GM23338 (cell line): ENCODE measurements around the gene FBXW7. TPM values are rescaled to one million over a fixed set of nuclear protein-coding genes. Genes with fewer than 3 reads are reported as not detected.

ENCODE experiments used
- ATAC-seq: fragments of 200-7000 bp; cut with Tn5 transposase; 3 replicates; pipeline ENCODE4 v1.9.1; 2020
- DNase-seq: peaks from one replicate; pipeline ENCODE4 v3.0.0-alpha.2; 2015; ENCODE audit warnings: low spot score
- H2AFZ ChIP-seq: fragments of 200-600 bp; sonication (generic); 2 replicates; pipeline ENCODE4 v1.8.0; 2016; ENCODE audit warnings: antibody characterized with exemption, mild to moderate bottlenecking, moderate library complexity
- H3F3A ChIP-seq: fragments of 200-600 bp; sonication (generic); replicated peaks from 2 replicates; pipeline ENCODE4 v1.8.0; 2017; ENCODE audit warnings: antibody characterized with exemption, mixed run types, low read depth
- H3K27ac ChIP-seq: fragments of 200-600 bp; sonication (generic); 2 replicates; pipeline ENCODE4 v1.6.1; 2016; ENCODE audit warnings: low read depth
- H3K27me3 ChIP-seq: fragments of 200-600 bp; sonication (generic); 2 replicates; pipeline ENCODE4 v1.8.0; 2016; ENCODE audit warnings: mild to moderate bottlenecking, mixed run types, moderate library complexity; ENCODE audit not compliant: insufficient read depth
- H3K36me3 ChIP-seq: fragments of 200-600 bp; sonication (generic); 2 replicates; pipeline ENCODE4 v1.8.0; 2016; ENCODE audit warnings: mild to moderate bottlenecking; ENCODE audit not compliant: insufficient read depth
- H3K4me1 ChIP-seq: fragments of 200-600 bp; sonication (generic); 2 replicates; pipeline ENCODE4 v1.8.0; 2016; ENCODE audit warnings: mild to moderate bottlenecking, moderate library complexity; ENCODE audit not compliant: insufficient read depth
- H3K4me2 ChIP-seq: fragments of 200-600 bp; sonication (generic); 2 replicates; pipeline ENCODE4 v1.7.1; 2017; ENCODE audit warnings: mixed run types
- H3K4me3 ChIP-seq: fragments of 200-600 bp; sonication (generic); 2 replicates; pipeline ENCODE4 v1.6.1; 2016; ENCODE audit warnings: mixed run types
- H3K79me2 ChIP-seq: fragments of 200-600 bp; sonication (generic); replicated peaks from 2 replicates; pipeline ENCODE4 v1.8.0; 2017; ENCODE audit warnings: mild to moderate bottlenecking; ENCODE audit not compliant: insufficient read depth
- H3K9me2 ChIP-seq: fragments of 200-600 bp; sonication (generic); 2 replicates; pipeline ENCODE4 v1.8.0; 2017; ENCODE audit not compliant: insufficient read depth
- H4K20me1 ChIP-seq: fragments of 200-600 bp; sonication (generic); replicated peaks from 2 replicates; pipeline ENCODE4 v1.8.0; 2017; ENCODE audit warnings: mild to moderate bottlenecking; ENCODE audit not compliant: insufficient read depth
- H3K27ac Mint-ChIP-seq: 2 replicates; pipeline ENCODE4 v1.8.0; 2020; ENCODE audit warnings: inconsistent platforms, mild to moderate bottlenecking, moderate library complexity, mixed read lengths
- H3K27me3 Mint-ChIP-seq: 3 replicates; pipeline ENCODE4 v1.8.0; 2022; ENCODE audit warnings: low read depth, mild to moderate bottlenecking, moderate library complexity, mixed read lengths, inconsistent platforms; ENCODE audit not compliant: insufficient read depth, poor library complexity
- H3K36me3 Mint-ChIP-seq: 3 replicates; pipeline ENCODE4 v1.8.0; 2021; ENCODE audit warnings: low read depth, mild to moderate bottlenecking, inconsistent platforms, moderate library complexity, mixed read lengths
- H3K4me1 Mint-ChIP-seq: 3 replicates; pipeline ENCODE4 v1.8.0; 2020; ENCODE audit warnings: mild to moderate bottlenecking, inconsistent platforms, mixed read lengths
- H3K4me3 Mint-ChIP-seq: 3 replicates; pipeline ENCODE4 v1.8.0; 2021; ENCODE audit warnings: moderate library complexity, mild to moderate bottlenecking, inconsistent platforms, mixed read lengths
- H3K9me3 Mint-ChIP-seq: 3 replicates; pipeline ENCODE4 v1.8.0; 2020; ENCODE audit warnings: moderate library complexity, mild to moderate bottlenecking, inconsistent platforms, mixed read lengths
- CREB1 ChIP-seq: fragments of 250-450 bp; sonication (Bioruptor Pico); IDR thresholded peaks from 2 replicates; pipeline ENCODE4 v1.5.0; 2020; ENCODE audit warnings: low read depth, mild to moderate bottlenecking, moderate library complexity
- polyA plus RNA-seq: library from polyadenylated mRNA; unstranded; fragments of >200 nt; fragmentation: Nextera tagmentation; extraction: Ambion mirVana; gene quantifications from 2 replicates; pipeline ENCODE4 v1.2.1, GENCODE V29; 2016
- total RNA-seq: library from RNA; depleted of rRNA; stranded (reverse); fragments of >200 nt; shearing (Covaris generic); gene quantifications from 2 replicates; pipeline ENCODE4 v1.2.3, GENCODE V29; 2014
- TF ChIP-seq, protein P1 (sequence below): fragments of 250-450 bp; sonication (Bioruptor Pico); IDR thresholded peaks from 2 replicates; pipeline ENCODE4 v1.5.0; 2020; ENCODE audit warnings: mild to moderate bottlenecking, moderate library complexity
- TF ChIP-seq, protein P2 (sequence below): IDR thresholded peaks from one replicate; pipeline ENCODE4 v1.6.1; 2018; ENCODE audit warnings: antibody characterized with exemption; ENCODE audit not compliant: unreplicated experiment
- TF ChIP-seq, protein P3 (sequence below): IDR thresholded peaks from 2 replicates; pipeline ENCODE4 v1.6.1; 2016; ENCODE audit warnings: antibody characterized with exemption

The FBXW7 gene
- total and polyA plus RNA-seq, 2 experiments from 2014 or later = 25.8 to 34.7 TPM

DNA sequence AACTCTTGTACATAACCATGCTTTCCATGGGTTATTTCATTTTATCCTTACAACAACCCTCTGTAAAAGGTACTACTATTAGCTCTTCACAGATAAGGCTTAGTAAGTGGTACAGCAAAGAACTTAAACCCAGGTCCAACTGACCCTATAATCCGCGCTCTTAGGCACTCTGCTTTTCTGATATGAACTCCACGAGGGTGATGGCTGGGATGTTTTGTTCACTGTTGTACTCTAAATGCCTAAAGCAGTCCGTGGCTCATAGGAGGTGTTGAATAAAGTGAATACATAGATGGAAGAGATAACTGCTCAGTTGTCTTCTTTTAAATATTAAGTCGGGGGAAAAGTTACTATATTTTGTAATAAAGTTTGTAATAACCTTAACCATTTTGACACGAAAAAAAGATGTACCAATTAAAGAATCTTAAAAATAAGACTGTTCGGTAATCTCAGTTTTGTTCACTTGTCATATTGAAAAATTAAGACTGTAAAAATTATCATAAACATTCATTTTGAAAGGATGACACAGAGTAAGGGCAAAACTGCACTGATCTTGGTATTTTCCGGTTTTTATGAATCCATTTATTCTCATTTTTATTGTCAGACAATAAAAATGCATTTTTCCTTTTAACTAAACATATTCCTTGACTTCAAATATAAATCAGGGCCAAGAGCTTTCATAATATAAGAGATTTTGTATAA lies 166.5 kb downstream of the FBXW7 start (continued):
- TF ChIP-seq, protein P1, sequence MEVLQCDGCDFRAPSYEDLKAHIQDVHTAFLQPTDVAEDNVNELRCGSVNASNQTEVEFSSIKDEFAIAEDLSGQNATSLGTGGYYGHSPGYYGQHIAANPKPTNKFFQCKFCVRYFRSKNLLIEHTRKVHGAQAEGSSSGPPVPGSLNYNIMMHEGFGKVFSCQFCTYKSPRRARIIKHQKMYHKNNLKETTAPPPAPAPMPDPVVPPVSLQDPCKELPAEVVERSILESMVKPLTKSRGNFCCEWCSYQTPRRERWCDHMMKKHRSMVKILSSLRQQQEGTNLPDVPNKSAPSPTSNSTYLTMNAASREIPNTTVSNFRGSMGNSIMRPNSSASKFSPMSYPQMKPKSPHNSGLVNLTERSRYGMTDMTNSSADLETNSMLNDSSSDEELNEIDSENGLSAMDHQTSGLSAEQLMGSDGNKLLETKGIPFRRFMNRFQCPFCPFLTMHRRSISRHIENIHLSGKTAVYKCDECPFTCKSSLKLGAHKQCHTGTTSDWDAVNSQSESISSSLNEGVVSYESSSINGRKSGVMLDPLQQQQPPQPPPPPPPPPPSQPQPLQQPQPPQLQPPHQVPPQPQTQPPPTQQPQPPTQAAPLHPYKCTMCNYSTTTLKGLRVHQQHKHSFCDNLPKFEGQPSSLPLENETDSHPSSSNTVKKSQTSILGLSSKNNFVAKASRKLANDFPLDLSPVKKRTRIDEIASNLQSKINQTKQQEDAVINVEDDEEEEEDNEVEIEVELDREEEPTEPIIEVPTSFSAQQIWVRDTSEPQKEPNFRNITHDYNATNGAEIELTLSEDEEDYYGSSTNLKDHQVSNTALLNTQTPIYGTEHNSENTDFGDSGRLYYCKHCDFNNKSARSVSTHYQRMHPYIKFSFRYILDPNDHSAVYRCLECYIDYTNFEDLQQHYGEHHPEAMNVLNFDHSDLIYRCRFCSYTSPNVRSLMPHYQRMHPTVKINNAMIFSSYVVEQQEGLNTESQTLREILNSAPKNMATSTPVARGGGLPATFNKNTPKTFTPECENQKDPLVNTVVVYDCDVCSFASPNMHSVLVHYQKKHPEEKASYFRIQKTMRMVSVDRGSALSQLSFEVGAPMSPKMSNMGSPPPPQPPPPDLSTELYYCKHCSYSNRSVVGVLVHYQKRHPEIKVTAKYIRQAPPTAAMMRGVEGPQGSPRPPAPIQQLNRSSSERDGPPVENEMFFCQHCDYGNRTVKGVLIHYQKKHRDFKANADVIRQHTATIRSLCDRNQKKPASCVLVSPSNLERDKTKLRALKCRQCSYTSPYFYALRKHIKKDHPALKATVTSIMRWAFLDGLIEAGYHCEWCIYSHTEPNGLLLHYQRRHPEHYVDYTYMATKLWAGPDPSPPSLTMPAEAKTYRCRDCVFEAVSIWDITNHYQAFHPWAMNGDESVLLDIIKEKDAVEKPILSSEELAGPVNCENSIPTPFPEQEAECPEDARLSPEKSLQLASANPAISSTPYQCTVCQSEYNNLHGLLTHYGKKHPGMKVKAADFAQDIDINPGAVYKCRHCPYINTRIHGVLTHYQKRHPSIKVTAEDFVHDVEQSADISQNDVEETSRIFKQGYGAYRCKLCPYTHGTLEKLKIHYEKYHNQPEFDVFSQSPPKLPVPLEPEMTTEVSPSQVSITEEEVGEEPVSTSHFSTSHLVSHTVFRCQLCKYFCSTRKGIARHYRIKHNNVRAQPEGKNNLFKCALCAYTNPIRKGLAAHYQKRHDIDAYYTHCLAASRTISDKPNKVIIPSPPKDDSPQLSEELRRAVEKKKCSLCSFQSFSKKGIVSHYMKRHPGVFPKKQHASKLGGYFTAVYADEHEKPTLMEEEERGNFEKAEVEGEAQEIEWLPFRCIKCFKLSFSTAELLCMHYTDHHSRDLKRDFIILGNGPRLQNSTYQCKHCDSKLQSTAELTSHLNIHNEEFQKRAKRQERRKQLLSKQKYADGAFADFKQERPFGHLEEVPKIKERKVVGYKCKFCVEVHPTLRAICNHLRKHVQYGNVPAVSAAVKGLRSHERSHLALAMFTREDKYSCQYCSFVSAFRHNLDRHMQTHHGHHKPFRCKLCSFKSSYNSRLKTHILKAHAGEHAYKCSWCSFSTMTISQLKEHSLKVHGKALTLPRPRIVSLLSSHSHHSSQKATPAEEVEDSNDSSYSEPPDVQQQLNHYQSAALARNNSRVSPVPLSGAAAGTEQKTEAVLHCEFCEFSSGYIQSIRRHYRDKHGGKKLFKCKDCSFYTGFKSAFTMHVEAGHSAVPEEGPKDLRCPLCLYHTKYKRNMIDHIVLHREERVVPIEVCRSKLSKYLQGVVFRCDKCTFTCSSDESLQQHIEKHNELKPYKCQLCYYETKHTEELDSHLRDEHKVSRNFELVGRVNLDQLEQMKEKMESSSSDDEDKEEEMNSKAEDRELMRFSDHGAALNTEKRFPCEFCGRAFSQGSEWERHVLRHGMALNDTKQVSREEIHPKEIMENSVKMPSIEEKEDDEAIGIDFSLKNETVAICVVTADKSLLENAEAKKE (CRISPR knock-in tag) = no peak

DNA sequence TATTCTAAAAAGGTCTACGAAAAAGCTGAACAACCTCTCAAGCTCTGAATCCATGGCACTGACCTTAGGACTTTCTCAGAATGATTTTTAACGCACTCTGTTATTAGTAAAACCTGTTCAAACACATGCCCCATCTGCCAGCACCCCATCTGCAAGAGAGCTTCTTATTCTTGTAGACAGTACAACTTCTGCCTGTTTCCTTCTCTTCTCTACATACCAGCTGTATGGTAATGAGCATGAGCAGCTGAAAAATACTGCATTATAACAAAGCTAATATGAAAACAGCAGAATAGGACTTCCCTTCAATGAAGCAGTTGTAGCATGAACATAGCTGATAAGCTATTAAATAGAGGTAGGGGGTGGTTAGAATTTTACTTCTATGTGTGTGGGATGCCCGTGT lies 167.9 kb downstream of the FBXW7 start:
- H3K27ac ChIP-seq = no peak overlapping the region
- H3K4me1 Mint-ChIP-seq = no peaks in the 10 kb centered on the region
- no peak overlapping the region for H3K4me2 ChIP-seq
- no peak overlapping the region for H3K4me3 Mint-ChIP-seq
- H2AFZ ChIP-seq = no peak overlapping the region
- no peaks in the 10 kb centered on the region for H3F3A ChIP-seq
- ATAC-seq (no peak), DNase-seq (no peak)
- H3K27me3 ChIP-seq = no peaks in the 10 kb centered on the region
- peaks cover 4% of the 10 kb centered on the region; the same call in 2 of the 3 replicates for H3K36me3 Mint-ChIP-seq
- no peaks in the 10 kb centered on the region for H3K4me1 ChIP-seq
- H3K27ac Mint-ChIP-seq = no peak overlapping the region
- H3K9me3 Mint-ChIP-seq = peaks cover 4% of the 10 kb centered on the region; the same call in 2 of the 3 replicates
- no peaks in the 10 kb centered on the region for H3K9me2 ChIP-seq
- H3K36me3 ChIP-seq = no peaks in the 10 kb centered on the region
- no peaks in the 10 kb centered on the region for H3K27me3 Mint-ChIP-seq
- H3K79me2 ChIP-seq = peaks cover 3% of the 10 kb centered on the region; the same call in 1 of the 2 replicates
- H4K20me1 ChIP-seq = no peaks in the 10 kb centered on the region; the same call in 1 of the 2 replicates
- no peak overlapping the region for H3K4me3 ChIP-seq
- TF ChIP-seq, protein P2, sequence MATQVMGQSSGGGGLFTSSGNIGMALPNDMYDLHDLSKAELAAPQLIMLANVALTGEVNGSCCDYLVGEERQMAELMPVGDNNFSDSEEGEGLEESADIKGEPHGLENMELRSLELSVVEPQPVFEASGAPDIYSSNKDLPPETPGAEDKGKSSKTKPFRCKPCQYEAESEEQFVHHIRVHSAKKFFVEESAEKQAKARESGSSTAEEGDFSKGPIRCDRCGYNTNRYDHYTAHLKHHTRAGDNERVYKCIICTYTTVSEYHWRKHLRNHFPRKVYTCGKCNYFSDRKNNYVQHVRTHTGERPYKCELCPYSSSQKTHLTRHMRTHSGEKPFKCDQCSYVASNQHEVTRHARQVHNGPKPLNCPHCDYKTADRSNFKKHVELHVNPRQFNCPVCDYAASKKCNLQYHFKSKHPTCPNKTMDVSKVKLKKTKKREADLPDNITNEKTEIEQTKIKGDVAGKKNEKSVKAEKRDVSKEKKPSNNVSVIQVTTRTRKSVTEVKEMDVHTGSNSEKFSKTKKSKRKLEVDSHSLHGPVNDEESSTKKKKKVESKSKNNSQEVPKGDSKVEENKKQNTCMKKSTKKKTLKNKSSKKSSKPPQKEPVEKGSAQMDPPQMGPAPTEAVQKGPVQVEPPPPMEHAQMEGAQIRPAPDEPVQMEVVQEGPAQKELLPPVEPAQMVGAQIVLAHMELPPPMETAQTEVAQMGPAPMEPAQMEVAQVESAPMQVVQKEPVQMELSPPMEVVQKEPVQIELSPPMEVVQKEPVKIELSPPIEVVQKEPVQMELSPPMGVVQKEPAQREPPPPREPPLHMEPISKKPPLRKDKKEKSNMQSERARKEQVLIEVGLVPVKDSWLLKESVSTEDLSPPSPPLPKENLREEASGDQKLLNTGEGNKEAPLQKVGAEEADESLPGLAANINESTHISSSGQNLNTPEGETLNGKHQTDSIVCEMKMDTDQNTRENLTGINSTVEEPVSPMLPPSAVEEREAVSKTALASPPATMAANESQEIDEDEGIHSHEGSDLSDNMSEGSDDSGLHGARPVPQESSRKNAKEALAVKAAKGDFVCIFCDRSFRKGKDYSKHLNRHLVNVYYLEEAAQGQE = no peak
- TF ChIP-seq, protein P3, sequence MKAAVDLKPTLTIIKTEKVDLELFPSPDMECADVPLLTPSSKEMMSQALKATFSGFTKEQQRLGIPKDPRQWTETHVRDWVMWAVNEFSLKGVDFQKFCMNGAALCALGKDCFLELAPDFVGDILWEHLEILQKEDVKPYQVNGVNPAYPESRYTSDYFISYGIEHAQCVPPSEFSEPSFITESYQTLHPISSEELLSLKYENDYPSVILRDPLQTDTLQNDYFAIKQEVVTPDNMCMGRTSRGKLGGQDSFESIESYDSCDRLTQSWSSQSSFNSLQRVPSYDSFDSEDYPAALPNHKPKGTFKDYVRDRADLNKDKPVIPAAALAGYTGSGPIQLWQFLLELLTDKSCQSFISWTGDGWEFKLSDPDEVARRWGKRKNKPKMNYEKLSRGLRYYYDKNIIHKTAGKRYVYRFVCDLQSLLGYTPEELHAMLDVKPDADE = no peak
- TF ChIP-seq CREB1 (CRISPR knock-in tag) = no peak
